Measurements from ENCODE around the gene ADAMTS3. TPM values are rescaled to one million over a fixed set of nuclear protein-coding genes. Genes with fewer than 3 reads are reported as not detected.

ADAMTS3 gene
- total RNA-seq, 1 donor from 2014 or later, result not detected

- Mint-ChIP-seq H3K27me3 (no peaks in the 10 kb centered on the region), H3K9me3 (no peaks in the 10 kb centered on the region), H3K4me1 (no peaks in the 10 kb centered on the region), H3K36me3 (ENCODE audit: low read depth) (no peaks in the 10 kb centered on the region), H3K27ac (no peak overlapping the region), H3K4me3 (no peak overlapping the region)
- intact Hi-C loops (cut with micrococcal nuclease), result no loop called here
- DNase-seq, result no peak
These were observed 278.3 kb downstream of the ADAMTS3 start for GRCh38 chr4:72290737-72291136.

DNA sequence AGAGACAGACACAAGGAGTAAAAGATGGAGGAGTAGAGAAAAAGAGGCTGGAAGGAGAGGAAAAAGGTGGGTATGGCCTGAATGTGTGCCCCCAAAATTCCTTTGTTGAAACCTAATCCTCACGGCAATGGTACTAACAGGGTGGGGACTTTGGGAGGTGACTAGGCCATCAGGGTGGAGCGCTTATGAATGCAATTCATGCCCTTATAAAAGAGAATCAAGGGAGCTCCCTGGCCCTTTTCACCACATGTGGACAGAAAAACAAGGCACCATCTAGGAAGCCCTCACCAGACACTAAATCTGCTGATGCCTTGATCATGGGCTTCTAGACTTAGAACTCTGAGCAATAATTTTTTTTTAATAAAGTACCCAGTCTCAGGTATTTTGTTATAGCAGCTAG lies 282.1 kb downstream of the ADAMTS3 start:
- intact Hi-C loops (cut with micrococcal nuclease), result no loop called here
- Mint-ChIP-seq H3K27ac (no peak overlapping the region), H3K27me3 (no peaks in the 10 kb centered on the region), H3K4me1 (no peaks in the 10 kb centered on the region), H3K9me3 (no peaks in the 10 kb centered on the region), H3K4me3 (no peak overlapping the region), H3K36me3 (ENCODE audit: low read depth) (no peaks in the 10 kb centered on the region)
- no peak for DNase-seq

GRCh38 chr4:72286185-72286584 lies 282.8 kb downstream of the ADAMTS3 start:
- no peak for DNase-seq
- Mint-ChIP-seq H3K36me3 (ENCODE audit: low read depth) (no peaks in the 10 kb centered on the region), H3K4me3 (no peak overlapping the region), H3K9me3 (no peaks in the 10 kb centered on the region), H3K27me3 (no peaks in the 10 kb centered on the region), H3K27ac (no peak overlapping the region), H3K4me1 (no peaks in the 10 kb centered on the region)
- intact Hi-C loops (cut with micrococcal nuclease), result no loop called here

GRCh38 chr4:72283357-72283756 lies 285.7 kb downstream of the ADAMTS3 start:
- no peaks in the 10 kb centered on the region for H3K27me3 Mint-ChIP-seq
- H3K4me3 Mint-ChIP-seq, result no peak overlapping the region
- H3K4me1 Mint-ChIP-seq, result no peaks in the 10 kb centered on the region
- no peak for DNase-seq
- no peaks in the 10 kb centered on the region for H3K9me3 Mint-ChIP-seq
- no peaks in the 10 kb centered on the region for H3K36me3 Mint-ChIP-seq (ENCODE audit: low read depth)
- intact Hi-C loops (cut with micrococcal nuclease), result no loop called here
- H3K27ac Mint-ChIP-seq, result no peak overlapping the region

- intact Hi-C loops (cut with micrococcal nuclease), result no loop called here
- Mint-ChIP-seq H3K27ac (no peak overlapping the region), H3K4me1 (no peaks in the 10 kb centered on the region), H3K4me3 (no peak overlapping the region), H3K9me3 (no peaks in the 10 kb centered on the region), H3K36me3 (ENCODE audit: low read depth) (no peaks in the 10 kb centered on the region), H3K27me3 (no peaks in the 10 kb centered on the region)
- no peak for DNase-seq
These were observed 288.8 kb downstream of the ADAMTS3 start for GRCh38 chr4:72280252-72280651.

DNA sequence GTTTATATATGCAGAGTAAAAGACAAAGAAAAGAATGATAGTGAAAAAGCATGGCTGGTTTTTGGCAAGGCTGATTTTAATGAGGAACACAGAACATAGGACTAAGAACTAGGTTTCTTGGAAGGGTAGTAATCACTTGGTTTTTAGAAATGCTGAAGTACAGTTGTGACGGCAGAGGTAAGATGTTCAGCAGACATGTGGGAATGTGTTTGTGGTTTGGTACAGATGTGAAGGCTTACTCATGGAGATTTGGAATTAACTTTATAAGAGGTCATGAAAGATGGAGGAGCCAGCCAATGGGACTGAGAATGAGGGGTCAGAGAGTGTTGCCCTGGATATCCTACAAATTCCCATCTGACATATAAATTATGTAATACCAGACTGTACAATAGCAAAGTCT lies 293.6 kb downstream of the ADAMTS3 start:
- intact Hi-C loops (cut with micrococcal nuclease), result no loop called here
- H3K36me3 Mint-ChIP-seq (ENCODE audit: low read depth), result no peaks in the 10 kb centered on the region
- H3K4me3 Mint-ChIP-seq, result no peak overlapping the region
- H3K9me3 Mint-ChIP-seq, result no peaks in the 10 kb centered on the region
- no peaks in the 10 kb centered on the region for H3K27me3 Mint-ChIP-seq
- H3K27ac Mint-ChIP-seq, result no peak overlapping the region
- H3K4me1 Mint-ChIP-seq, result no peaks in the 10 kb centered on the region
- DNase-seq, result no peak

DNA sequence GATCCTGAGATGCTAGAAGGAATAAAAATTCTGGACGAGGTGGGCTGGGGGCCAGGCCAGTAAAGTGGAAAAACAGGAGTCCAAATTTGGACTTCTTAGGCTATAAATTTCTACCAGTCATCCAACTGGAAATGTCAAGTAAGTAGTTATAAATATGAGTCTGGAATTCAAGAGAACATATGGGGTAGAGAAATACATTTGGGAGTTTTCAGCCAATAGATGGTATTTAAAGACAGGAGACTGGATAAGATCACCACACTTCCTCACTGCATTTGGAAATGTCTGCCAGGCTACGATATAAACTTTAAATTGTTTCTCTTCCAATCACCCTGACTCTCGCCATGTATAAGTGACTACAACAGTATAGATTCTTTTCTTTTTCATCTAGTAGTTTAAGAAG lies 294.8 kb downstream of the ADAMTS3 start:
- no peak for DNase-seq
- H3K36me3 Mint-ChIP-seq (ENCODE audit: low read depth), result no peaks in the 10 kb centered on the region
- H3K27ac Mint-ChIP-seq, result no peak overlapping the region
- H3K4me3 Mint-ChIP-seq, result no peak overlapping the region
- H3K4me1 Mint-ChIP-seq, result no peaks in the 10 kb centered on the region
- intact Hi-C loops (cut with micrococcal nuclease), result no loop called here
- H3K27me3 Mint-ChIP-seq, result no peaks in the 10 kb centered on the region
- H3K9me3 Mint-ChIP-seq, result no peaks in the 10 kb centered on the region

GRCh38 chr4:72255269-72255668 lies 313.8 kb downstream of the ADAMTS3 start:
- no peak overlapping the region for H3K27ac Mint-ChIP-seq
- no peak for DNase-seq
- no peak overlapping the region for H3K4me3 Mint-ChIP-seq
- H3K27me3 Mint-ChIP-seq, result no peaks in the 10 kb centered on the region
- intact Hi-C loops (cut with micrococcal nuclease), result no loop called here
- no peaks in the 10 kb centered on the region for H3K36me3 Mint-ChIP-seq (ENCODE audit: low read depth)
- H3K9me3 Mint-ChIP-seq, result no peaks in the 10 kb centered on the region
- no peaks in the 10 kb centered on the region for H3K4me1 Mint-ChIP-seq

DNA sequence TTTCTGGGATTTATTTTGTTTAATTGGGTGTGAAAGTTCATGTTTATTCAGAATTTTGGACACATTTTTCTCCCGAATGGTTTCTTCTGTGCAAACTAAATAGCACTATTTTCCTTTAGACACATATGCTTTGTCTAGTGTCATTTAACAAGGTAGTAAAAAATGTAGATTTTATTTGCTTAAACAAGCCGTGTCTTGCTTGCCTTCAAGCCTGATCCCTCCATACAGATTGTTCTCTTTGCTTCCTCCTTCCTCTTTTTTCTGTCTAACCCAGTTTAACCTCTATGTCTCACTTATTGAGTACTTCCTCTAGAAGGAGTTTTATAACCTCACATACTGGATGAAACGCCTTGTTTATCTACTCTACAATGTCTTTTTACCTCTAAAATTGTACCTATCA lies 325.4 kb downstream of the ADAMTS3 start:
- Mint-ChIP-seq H3K4me3 (no peak overlapping the region), H3K27me3 (no peaks in the 10 kb centered on the region), H3K9me3 (no peaks in the 10 kb centered on the region), H3K4me1 (no peaks in the 10 kb centered on the region), H3K36me3 (ENCODE audit: low read depth) (no peaks in the 10 kb centered on the region), H3K27ac (no peak overlapping the region)
- no peak for DNase-seq
- intact Hi-C loops (cut with micrococcal nuclease), result no loop called here

- Mint-ChIP-seq H3K27ac (no peak overlapping the region), H3K4me3 (no peak overlapping the region), H3K9me3 (no peaks in the 10 kb centered on the region), H3K27me3 (no peaks in the 10 kb centered on the region), H3K4me1 (no peaks in the 10 kb centered on the region), H3K36me3 (ENCODE audit: low read depth) (no peaks in the 10 kb centered on the region)
- intact Hi-C loops (cut with micrococcal nuclease), result no loop called here
- DNase-seq, result no peak
These were observed 329.4 kb downstream of the ADAMTS3 start for GRCh38 chr4:72239487-72240116.
